Measurements from ENCODE around the gene RAB37.

GRCh38 chr17:74752415-74752814 is 15.4 kb downstream of the RAB37 start:
- TF ChIP-seq ZC3H10 (CRISPR knock-in tag; IDR thresholded peaks at IDR 0.05), result no peak
- TF ChIP-seq PATZ1 (CRISPR knock-in tag; IDR thresholded peaks at IDR 0.05; ENCODE audit: borderline replicate concordance), result no peak
